GM13977 (cell line): ENCODE data around the gene NPHP4.

Experiments used
- DNase-seq: peaks from one replicate; pipeline ENCODE4 v3.0.0; 2012; ENCODE audit warnings: low spot score
- in situ Hi-C: fragments of 300-500 bp; cut with MboI; formaldehyde crosslinking; loops from one replicate; pipeline ENCODE4 v1.12.0; 2022; ENCODE audit warnings: low sequenced_read_pairs, low pct_unique_long_range_greater_than_20kb, mixed read lengths, inconsistent platforms; ENCODE audit not compliant: unreplicated experiment
- TF ChIP-seq, protein P1 (sequence below): IDR thresholded peaks from 2 replicates; pipeline ENCODE4 v1.5.1; 2012; ENCODE audit warnings: mild to moderate bottlenecking, control low read depth; ENCODE audit not compliant: insufficient read depth; ENCODE audit errors: extremely low read depth, missing control alignments

NPHP4 gene

DNA sequence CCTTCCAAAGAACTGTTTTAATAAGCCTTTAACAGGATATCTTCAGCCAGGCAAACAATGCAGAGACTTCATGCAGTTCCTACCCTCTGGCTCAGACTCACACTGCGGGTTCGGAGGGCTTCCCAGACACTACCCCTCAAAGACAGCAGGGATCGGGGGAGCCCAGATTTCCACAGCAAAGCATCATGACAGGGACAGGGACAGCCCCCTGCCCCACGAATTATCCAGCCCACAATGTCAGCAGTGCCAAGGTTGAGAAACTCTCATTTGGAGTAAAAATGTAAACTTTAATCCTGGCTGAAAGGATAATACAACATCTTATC is 20.1 kb downstream of the NPHP4 start:
- TF ChIP-seq, protein P1, sequence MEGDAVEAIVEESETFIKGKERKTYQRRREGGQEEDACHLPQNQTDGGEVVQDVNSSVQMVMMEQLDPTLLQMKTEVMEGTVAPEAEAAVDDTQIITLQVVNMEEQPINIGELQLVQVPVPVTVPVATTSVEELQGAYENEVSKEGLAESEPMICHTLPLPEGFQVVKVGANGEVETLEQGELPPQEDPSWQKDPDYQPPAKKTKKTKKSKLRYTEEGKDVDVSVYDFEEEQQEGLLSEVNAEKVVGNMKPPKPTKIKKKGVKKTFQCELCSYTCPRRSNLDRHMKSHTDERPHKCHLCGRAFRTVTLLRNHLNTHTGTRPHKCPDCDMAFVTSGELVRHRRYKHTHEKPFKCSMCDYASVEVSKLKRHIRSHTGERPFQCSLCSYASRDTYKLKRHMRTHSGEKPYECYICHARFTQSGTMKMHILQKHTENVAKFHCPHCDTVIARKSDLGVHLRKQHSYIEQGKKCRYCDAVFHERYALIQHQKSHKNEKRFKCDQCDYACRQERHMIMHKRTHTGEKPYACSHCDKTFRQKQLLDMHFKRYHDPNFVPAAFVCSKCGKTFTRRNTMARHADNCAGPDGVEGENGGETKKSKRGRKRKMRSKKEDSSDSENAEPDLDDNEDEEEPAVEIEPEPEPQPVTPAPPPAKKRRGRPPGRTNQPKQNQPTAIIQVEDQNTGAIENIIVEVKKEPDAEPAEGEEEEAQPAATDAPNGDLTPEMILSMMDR = no peak

DNA sequence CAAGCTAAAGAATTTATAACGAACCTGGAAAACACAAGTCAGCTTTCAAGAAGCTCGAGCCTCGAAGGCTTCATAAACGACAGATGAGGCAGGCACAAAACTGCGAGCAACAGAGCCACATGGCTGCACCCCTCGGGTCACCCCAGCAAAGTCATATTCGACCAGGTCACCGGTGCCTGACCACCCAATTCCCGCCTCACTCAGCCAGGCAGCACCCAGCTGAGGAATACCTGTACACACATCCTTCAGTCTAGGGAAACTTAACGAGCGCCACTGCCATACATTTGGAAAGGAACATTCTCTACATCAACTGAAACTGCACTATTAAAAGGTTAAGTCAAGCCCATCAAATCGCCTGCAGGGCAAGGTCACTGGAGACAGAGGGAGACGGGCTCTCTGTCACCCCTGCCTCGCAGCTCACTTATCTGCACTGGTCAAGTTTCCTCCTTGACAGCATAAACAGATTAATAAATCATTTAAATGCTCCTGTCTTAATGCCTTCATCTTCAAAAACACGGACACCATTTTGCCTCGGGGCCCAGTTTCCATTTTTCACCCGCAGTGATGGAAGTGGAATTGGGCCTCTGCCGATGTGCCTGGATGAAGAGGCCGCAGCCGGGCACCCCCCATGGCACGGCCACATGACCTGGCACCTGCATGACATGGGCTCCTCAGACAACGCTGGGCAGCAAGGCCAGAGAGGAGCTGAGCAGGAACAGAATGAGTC is 20.6 kb downstream of the NPHP4 start:
- in situ Hi-C loops = no loop called here
- DNase-seq = no peak

More for the DNA sequence above, 20.1 kb downstream of the NPHP4 start:
- in situ Hi-C loops = no loop called here
- DNase-seq = no peak

DNA sequence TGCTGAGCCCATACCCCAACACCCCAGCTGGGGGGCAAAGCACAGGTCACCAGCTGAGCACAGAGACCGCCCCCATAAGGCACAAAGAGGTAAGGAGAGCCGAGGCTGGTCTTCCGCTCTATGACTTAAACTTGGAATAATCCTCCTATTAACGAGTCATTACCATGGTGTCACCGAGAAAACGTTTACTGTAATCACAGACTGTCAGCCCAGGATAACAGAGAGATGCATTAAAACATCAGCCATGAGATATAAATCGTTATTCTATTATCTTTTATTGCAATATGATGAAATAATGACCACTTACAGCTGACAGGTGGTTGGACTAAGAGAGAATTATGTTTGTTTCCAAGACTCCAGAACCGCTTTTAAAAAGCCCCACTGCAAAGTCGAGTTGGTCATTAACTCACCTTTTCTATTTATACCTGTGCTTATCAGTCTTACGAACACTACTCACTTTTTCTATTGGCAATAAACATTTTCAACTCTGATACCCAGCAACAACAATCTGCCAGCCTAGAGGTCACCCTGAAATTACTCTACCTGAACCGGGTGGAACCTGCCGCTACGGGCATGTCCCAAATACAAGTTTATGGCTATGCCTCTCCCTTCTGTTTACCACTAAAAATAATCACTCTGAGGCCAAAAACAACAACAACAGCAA is 21.5 kb downstream of the NPHP4 start:
- in situ Hi-C loops = no loop called here
- TF ChIP-seq, protein P1 = no peak
- DNase-seq = no peak

More for the DNA sequence above, 20.6 kb downstream of the NPHP4 start:
- TF ChIP-seq, protein P1 = no peak

DNA sequence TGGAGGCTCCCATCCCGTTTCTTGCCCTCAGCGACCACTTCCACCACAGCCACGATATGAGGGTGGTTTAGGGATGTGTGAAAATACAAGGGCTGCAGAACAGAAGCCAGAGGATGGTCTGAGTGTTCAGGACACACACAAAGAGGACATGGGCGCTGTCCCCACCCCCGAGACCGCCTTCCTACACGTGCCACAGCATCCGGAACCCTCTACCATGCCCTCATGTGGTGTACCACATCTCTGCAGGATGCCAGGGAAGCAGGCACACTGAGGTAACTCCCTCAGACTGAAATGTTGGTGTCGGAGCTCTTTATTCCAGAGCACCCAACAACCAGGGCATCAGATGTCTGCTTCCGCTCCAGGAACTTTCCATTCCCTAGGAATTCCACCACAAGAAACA is 23.1 kb downstream of the NPHP4 start:
- in situ Hi-C loops = no loop called here
- DNase-seq = no peak

DNA sequence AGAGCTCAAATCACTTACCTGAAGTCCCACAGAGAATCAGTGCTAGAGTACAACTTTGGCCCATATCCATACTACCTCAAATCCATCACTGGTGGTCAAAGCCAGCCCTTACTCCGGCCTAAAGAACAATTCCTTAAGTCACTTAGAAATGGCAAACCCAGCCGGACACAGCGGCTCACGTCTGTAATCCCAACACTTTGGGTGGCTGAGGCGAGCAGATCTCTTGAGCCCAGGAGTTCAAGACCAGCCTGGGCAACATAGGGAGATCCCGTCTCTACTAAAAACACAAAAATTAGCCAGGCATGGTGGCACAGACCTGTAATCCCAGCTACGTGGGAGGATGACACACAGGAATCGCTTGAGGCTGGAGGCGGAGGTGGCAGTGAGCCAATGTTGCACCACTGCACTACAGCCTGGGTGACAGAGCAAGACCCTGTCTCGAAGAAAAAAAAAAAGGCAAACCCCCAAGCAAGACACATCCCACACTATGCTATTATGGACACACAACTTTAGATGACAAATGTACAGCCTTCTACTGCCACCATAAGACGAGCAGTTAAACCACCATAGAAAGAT is 24.0 kb downstream of the NPHP4 start:
- no peak for DNase-seq
- in situ Hi-C loops = no loop called here
- TF ChIP-seq, protein P1 = no peak

More for the DNA sequence above, 23.1 kb downstream of the NPHP4 start:
- TF ChIP-seq, protein P1 = no peak

DNA sequence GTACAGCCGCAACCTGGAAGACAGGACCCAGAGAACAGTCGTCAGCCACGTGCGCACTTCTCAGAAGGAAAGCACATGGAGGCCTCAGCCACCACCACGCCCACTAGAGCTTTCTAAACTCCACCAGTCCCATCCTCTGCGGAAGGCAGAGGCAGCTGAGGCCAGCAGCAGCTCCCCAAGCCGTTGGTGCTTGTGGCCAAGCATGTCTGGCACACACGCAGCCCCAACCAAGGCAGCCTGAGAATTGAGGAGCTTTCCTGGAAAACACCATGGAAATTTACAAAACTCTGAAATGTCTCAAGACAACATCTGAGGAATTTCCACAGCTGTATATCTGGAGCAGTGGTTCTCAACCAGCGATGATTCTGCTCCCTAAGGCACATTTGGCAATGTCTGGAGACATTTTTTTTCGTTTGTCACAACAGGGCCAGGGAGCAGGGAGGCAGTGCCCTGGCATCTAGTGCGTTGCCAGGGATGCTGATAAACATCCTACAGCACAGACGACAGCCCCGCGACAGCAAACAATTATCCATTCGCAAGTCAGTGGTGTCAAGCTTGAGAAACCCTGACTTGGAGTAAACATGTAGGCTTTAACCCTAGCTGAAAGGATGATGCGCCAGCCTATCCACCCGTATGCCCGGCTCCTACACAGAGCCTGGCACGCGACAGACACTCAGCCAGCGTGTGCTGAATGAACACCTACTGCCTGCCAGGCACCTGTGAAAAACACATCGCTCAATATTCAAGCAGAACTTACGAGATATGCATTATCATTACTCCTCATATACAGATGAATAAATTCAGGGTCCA is 24.7 kb downstream of the NPHP4 start:
- TF ChIP-seq, protein P1 = no peak
- no peak for DNase-seq
- in situ Hi-C loops = no loop called here
